Stimulated activated CD8-positive, alpha-beta memory T cell treated with anti-CD3 and anti-CD28 coated beads, Interleukin-4, amount 100 ng/mL, for 24 hours (primary cell): ENCODE measurements around the gene P2RY11.

Experiments
- DNase-seq: peaks from one replicate; pipeline ENCODE4 v3.0.0-alpha.2; 2020; ENCODE audit warnings: low read depth

The P2RY11 gene

DNA sequence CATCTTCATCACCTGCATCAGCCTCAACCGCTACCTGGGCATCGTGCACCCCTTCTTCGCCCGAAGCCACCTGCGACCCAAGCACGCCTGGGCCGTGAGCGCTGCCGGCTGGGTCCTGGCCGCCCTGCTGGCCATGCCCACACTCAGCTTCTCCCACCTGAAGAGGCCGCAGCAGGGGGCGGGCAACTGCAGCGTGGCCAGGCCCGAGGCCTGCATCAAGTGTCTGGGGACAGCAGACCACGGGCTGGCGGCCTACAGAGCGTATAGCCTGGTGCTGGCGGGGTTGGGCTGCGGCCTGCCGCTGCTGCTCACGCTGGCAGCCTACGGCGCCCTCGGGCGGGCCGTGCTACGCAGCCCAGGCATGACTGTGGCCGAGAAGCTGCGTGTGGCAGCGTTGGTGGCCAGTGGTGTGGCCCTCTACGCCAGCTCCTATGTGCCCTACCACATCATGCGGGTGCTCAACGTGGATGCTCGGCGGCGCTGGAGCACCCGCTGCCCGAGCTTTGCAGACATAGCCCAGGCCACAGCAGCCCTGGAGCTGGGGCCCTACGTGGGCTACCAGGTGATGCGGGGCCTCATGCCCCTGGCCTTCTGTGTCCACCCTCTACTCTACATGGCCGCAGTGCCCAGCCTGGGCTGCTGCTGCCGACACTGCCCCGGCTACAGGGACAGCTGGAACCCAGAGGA lies 2.6 kb downstream of the P2RY11 start:
- no peak for DNase-seq

- DNase-seq = no peak
Observed at GRCh38 chr19:10114651-10115391, 3.3 kb downstream of the P2RY11 start.

DNA sequence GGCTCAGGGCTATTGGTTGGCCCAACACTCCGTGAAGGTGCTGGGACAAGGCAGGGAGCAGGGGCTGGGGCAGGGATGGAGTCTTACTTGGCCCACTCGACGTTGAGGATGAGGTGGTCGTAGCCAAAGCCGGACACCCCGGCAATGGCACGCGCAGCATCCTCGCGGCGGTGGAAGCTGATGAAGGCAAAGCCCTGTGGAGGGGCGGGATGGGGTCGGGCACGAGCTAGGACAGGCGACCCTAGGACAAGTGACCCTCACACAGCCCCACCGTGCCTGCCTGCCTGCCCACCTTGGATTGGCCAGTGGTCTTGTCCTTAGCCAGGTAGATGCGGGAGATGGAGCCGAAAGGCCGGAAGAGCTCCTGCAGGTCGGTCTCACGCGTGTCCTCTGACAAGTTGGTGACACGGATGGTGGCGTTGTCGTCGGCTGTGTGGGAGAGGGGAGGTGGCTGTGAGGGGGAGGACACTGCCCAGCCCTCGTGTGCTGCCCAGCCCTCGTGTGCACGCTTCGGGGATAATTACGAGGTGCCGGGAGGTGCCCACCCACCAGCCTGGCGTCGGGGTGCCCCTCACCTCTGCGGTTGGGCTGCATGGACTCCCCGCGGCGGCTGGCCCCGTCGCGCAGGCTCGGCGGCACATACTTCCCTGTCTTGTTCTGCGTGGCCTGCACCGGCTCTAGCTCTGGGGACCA lies 4.0 kb downstream of the P2RY11 start:
- no peak for DNase-seq

DNA sequence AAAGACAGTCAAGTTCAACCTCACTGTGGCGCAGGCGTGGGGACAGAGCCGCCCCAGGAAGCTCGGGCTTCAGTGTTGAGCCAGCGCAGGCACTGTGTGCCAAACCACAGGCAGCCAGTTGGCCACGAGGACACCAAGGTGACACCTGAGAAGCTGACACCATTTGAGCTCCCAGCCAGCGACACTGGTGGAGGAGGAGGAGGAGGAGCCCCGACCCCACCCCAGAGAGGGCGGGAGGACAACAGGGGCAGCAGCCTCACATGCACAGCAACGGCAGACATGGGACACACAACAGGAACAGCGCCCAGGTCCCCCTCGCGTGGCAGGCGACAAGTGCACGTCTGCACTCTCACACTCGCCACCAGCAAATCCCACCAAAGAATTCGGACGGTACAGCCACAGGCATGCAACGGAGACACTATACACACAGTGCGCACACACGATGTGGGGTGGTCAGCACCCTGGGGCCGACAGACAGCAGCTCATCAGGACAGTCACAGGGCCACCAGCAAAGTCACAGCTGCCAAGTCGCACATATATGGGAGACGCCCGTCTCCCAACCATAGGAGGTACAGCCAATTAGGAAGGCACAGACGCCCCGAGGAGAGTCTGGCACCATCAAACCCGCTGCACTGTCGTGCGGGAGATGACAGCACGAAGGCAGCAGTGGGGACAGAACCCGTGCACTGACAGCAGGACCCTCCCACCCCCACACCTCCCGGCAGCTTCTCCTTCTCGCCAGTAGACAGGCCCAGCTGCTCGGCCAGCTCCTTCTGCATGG lies 4.8 kb downstream of the P2RY11 start:
- DNase-seq = no peak

DNA sequence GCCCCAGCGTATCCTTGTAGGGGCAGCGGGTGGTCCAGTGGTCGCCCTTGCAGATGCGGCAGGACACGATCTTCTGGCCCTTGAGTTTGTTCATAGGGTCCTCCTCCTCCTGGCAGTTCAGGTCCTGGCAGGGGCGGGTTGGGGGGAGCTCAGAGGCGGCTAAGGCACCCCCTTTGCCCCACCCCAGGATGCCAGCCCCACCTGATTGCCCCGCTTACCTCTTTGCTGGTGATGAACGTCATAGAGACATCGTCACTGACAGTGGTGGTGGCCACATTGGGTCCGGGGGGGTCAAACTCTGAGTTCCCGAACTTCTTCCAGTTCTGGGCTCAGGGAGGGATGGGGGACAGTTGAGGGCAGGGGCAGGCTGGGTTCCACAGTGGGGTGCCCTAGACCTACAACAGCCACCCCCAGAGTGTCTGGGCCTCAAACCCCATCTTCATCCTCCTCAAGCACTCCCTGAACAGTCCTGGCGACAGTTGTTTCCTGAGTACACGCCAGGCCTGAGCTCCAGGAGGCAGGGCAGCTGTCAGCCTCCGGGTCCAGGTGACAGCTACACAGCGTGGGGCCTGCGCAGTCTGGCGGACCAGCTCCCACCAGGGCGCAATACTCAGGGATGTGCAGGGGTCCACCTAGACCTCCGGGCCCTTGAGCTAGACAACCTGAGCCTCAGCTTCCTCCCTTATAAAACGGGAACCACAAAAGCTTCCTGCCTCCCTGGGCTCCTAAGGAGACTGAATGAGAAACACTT lies 5.5 kb downstream of the P2RY11 start:
- no peak for DNase-seq

DNA sequence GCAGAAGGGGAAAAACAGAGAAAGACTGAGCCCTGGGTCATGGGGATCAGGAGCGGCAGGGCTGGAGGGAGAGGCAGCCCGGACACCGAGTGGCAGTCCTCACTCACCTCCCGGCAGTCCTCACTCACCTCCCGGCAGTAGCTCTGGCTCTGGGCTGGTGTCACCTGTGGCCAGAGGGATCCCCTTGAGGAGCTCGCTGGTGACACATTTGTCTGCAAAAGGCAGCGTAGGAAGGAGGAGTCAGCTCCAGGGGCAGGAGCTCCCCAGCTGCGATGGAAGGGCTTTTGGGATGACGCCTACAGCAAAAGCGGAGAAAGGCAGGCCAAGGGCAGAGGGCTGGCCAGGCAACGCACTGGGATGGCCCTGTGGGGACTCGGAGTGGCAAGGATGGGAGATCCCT lies 7.5 kb downstream of the P2RY11 start:
- DNase-seq = no peak

DNA sequence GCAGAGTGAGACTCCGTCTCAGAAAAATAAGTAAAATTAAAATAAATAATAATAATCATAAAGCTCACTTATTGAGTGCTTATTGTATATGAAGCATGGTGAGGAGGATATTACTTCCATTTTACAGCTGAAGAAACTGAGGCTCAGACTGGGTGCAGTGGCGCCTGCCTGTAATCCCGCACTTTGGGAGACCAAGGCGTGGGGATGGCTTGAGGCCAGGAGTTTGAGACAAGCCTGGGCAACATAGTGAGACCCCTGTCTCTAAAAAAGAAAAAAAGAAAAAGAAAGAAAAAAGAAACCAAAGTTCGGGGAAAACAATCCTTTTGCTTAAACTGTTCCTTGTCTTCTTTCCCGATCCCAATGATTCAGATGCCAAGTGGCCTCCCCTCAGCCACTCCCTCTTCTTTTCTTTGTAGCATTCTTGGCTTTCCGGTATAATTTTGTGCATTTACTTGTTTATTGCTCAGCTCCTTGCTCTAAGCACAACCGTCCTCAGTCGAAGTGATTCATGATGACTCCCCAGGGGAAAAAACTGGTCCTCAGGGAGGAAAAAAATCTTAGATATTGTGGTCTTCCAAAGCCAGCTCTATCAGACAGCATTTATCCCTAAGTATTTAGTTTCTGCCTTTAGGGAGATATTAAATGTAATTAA lies 9.2 kb downstream of the P2RY11 start:
- DNase-seq = no peak

- no peak for DNase-seq
Observed at GRCh38 chr19:10122045-10122444, 10.6 kb downstream of the P2RY11 start.

DNA sequence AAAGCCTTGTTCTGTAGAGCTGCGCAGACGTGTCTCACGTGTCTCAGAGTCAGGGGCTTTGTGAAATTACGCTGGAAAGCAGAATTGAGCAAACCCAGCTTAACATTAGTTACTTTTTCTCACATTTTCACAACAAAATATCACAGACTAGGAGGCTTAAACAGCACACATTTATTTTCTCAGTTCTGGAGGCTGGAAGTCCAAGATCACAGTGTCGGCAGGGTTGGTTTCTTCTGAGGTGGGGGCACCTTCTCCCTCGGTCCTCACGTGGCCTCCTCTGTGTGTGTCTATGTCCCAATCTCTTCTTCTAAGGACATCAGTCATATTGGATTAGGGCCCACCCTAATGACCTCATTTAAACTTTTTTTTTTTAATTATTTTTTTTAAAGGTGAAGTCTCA lies 12.9 kb downstream of the P2RY11 start:
- no peak for DNase-seq

DNA sequence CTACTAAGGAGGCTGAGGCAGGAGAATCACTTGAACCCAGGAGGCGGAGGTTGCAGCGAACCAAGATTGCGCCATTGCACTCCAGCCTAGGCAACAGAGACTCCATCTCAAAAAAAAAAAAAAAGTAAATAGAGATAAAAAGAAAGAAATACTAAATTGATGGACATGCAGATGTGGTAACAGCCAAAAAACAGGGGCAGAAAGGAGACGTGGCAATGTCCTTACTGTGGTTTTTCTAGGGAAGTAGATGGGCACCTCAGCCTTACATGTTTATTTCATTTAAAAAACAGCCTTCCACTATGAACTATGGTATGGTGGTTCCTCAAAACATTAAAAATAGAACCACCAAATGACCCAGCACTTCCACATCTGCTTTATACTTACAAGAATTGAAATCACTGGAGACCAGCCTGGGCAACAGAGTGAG lies 14.7 kb downstream of the P2RY11 start:
- DNase-seq = no peak

- DNase-seq = no peak
Observed at GRCh38 chr19:10132905-10133304, 21.4 kb downstream of the P2RY11 start.

DNA sequence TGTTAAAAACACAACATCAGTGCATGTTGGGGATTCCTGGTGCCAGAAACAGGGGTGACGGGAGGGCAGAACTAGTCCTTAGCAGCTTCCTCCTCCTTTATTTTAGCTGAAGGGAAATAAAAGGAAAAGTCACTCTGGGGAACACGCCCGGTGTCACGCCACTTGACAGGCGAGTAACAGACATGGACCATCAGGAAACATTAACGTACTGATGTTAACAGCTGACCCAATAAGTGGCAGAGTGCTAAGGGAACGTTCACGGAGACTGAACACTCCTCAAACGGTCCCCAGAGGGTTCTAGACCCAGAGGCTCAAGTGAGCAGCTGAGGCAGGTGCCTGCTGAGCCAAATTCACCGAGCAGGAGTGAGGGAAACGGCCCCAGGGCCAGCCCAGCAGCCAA lies 22.1 kb downstream of the P2RY11 start:
- DNase-seq = no peak

GRCh38 chr19:10134040-10134439 lies 22.5 kb downstream of the P2RY11 start:
- no peak for DNase-seq

DNA sequence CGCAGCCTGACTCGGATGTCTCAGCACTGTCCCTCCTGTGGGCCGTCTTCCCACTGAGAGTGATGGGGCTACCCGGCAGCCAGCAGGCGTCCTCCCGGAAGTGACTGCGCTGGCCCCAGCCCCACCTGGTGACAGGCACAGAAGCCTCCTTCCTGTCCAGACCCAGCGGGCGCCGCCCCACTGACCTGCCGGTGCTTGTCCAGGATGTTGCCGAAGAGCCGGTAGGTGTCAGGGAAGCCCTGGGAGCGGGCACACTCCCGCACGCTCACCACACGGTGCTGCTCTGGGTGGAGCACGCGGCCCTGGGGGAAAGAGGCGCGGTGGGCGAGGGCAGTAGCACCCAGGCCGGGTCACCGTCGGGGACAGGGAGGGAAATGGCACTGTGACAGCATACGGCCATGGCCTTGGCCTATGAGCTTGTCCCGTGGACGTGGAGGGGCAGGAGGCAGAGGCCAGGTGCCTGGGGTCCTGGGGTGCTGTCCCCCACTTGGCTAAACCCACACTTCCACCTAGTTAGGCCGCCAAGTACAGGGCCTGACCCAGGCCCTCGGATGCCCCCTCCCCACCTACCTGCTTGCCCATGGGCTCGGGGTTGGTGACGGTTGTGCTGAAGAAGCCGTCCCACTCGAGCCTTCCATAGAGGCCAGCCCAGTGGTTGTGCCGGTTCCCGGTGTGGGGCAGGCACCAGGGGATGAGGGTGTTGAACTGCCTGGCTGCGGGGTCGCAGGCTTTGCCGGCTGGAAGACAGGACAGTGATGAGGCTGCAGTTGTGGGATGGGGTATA lies 24.2 kb downstream of the P2RY11 start:
- DNase-seq = no peak

DNA sequence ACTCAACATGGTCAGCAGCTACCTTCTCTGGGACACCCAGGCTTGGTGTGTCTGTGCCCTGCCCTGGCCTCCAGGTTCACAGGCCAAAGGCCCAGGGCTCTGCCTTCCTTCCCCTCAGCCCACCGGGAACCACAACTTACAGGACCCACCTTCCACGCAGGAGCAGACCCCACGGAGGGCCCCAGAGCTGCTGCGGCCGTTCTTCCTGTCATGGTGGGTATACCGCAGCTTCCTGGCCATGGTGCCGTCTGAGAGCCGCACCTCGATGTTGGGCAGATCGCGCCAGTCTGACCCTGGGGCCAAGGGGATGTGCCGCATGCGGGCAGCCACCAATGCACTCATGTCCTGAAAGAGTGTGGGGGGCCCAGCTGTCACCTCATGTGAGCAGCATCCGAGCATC lies 25.4 kb downstream of the P2RY11 start:
- no peak for DNase-seq

- no peak for DNase-seq
Observed at GRCh38 chr19:10137751-10138682, 26.5 kb downstream of the P2RY11 start.

DNA sequence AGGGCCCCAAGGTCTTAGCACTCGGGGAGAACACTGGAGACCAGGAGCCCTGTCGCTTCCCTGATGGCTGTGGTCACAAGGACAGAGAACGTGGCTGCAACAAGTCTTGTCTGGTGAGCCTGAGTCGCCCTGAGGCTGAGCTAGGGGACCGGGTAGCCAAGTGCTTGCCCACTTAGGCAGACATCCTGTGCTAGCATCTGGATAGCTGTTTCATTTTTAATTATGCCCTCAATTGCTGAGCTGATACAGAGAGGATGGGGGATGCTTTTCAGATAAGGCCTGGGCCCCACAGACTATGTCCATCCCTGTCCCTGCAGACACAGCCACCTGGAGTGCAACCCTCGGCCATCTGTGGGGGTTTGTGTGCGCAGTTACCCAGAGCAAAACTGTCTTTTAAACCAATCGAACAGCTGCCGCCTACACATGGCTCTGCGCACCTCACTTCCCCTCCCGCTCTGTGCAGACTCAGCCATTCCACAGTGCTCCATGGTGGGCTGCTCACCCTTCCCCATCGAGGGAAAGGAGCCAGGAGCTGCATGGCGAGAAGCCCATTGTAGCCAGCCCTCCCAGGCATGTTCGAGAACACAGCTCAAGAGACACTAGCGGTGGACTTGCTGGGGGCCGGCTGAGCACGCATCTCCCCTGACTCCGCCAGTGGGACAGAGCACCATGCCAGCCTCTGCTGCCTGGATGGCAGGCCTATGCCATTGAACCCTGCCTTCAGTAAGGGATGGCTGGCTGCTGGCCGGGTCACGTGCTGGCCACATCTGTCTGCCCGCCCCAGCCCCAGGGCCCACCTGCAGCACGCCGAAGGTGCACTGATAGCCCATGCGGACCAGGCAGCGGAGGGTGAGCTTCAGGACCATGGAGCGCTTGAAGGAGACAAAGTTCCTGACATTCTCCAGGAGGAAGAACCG lies 27.6 kb downstream of the P2RY11 start:
- DNase-seq = no peak

DNA sequence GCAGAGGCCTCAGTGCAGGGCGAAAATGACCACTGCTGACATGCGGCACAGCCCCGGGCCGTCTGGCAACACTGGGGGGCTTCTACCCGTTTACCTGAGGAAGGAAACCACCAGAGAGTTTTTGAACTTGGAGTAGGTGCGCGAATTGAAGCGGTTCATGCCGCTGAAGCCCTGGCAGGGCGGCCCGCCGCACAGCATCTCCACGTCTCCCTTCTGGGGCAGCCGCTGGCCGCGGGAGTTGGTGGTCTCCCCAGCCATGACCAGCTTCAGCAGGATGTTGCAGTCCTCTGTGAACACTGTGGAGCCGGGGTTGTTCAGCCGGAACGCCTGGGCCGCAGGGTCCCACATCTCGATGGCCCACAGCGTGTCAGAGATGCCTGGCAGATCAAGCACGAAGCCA lies 28.5 kb downstream of the P2RY11 start:
- no peak for DNase-seq
